HepG2 (cell line): ENCODE data around the gene FBXO9. TPM values are rescaled to one million over a fixed set of nuclear protein-coding genes. Genes with fewer than 3 reads are reported as not detected.

Experiments used
- ATAC-seq: fragments of 200-7000 bp; cut with Tn5 transposase; 3 replicates; pipeline ENCODE4 v1.9.1; 2020; ENCODE audit warnings: mild to moderate bottlenecking, moderate library complexity
- BruUV-seq: library from RNA; stranded (reverse); fragments of 400-500 nt; replicated peaks from 2 replicates; lab custom pipeline; 2021; lab: Mats Ljungman, UMichigan
- CTCF ChIA-PET: fragments of 300-600 bp; formaldehyde crosslinking; extraction: SDS; loops from one replicate; lab custom pipeline; 2021; ENCODE audit warnings: low total read pairs, inconsistent platforms, low intra/inter-chr PET ratio; lab: Yijun Ruan, JAX
- POLR2A ChIA-PET: fragments of 350-600 bp; sonication (Branson Sonifier 250); formaldehyde crosslinking; loops from one replicate; lab custom pipeline; 2020; ENCODE audit warnings: antibody characterized with exemption, inconsistent platforms; lab: Yijun Ruan, JAX
- DNase-seq: peaks from one replicate; pipeline ENCODE4 v3.0.0-alpha.2; 2015; ENCODE audit warnings: low spot score
- FAIRE-seq: peaks from 3 replicates; lab custom pipeline; 2011; peaks lifted over from hg19 to GRCh38; lab: Jason Lieb, UNC
- H2AFZ ChIP-seq: one replicate; pipeline ENCODE4 v1.6.1; 2011; ENCODE audit warnings: low read length, inconsistent platforms
- H3K27ac ChIP-seq: fragments of 300-600 bp; 3 replicates; pipeline ENCODE4 v1.8.0; 2011; ENCODE audit warnings: mixed run types, mild to moderate bottlenecking, mixed read lengths, low read length, inconsistent platforms; ENCODE audit not compliant: insufficient read depth; ENCODE audit errors: extremely low read length
- H3K27me3 ChIP-seq, 2 experiments: fragments of 200-600 bp in 1 of 2; 2 replicates in 1 of 2; 3 replicates in 1 of 2; pipeline versions ENCODE4 v1.6.0 to v1.8.0; 2011; ENCODE audit warnings: low read length in 2 of 2, mild to moderate bottlenecking in 2 of 2, moderate library complexity in 2 of 2, inconsistent platforms in 1 of 2; ENCODE audit not compliant: insufficient read depth in 2 of 2, control insufficient read depth in 1 of 2
- H3K36me3 ChIP-seq, 2 experiments: fragments of 200-600 bp in 1 of 2; replicated peaks in 1 of 2; 2 replicates in 1 of 2; 3 replicates in 1 of 2; pipeline versions ENCODE4 v1.5.1 to v1.8.0; 2011; ENCODE audit warnings: low read length in 2 of 2, inconsistent platforms in 1 of 2; ENCODE audit not compliant: insufficient read depth in 2 of 2, control insufficient read depth in 1 of 2
- H3K4me1 ChIP-seq: 2 replicates; pipeline ENCODE4 v1.5.1; 2012; ENCODE audit warnings: low read length, inconsistent platforms; ENCODE audit not compliant: insufficient read depth
- H3K4me2 ChIP-seq: 2 replicates; pipeline ENCODE4 v1.6.0; 2011; ENCODE audit warnings: low read depth, low read length, inconsistent platforms
- H3K4me3 ChIP-seq, 3 experiments: fragments of 200-600 bp in 1 of 3; sonication (generic), shearing (Covaris generic) in 1 of 3; replicated peaks in 1 of 3; 2 replicates each; pipeline ENCODE4 v1.5.1; 2011 to 2016; ENCODE audit warnings: low read length in 3 of 3, inconsistent platforms in 2 of 3, low read depth in 2 of 3, mild to moderate bottlenecking in 2 of 3, control low read depth in 1 of 3, mixed read lengths in 1 of 3; ENCODE audit not compliant: insufficient read depth in 1 of 3
- H3K79me2 ChIP-seq: one replicate; pipeline ENCODE4 v1.6.1; 2011; ENCODE audit warnings: low read length, inconsistent platforms; ENCODE audit not compliant: insufficient read depth
- H3K9ac ChIP-seq: 2 replicates; pipeline ENCODE4 v1.6.0; 2011; ENCODE audit warnings: mild to moderate bottlenecking, low read depth, low read length, inconsistent platforms; ENCODE audit not compliant: insufficient read depth
- H3K9me3 ChIP-seq: 2 replicates; pipeline ENCODE4 v1.5.1; 2012; ENCODE audit warnings: mild to moderate bottlenecking, low read length
- H4K20me1 ChIP-seq: 2 replicates; pipeline ENCODE4 v1.6.0; 2011; ENCODE audit warnings: inconsistent platforms, mild to moderate bottlenecking, low read length, moderate library complexity; ENCODE audit not compliant: insufficient read depth
- KLF9 ChIP-seq: IDR thresholded peaks from 2 replicates; pipeline ENCODE4 v1.6.1; 2016; ENCODE audit warnings: low read depth
- SKI ChIP-seq: fragments of 450-650 bp; IDR thresholded peaks from one replicate; pipeline ENCODE4 v1.6.1; 2018; ENCODE audit warnings: mild to moderate bottlenecking; ENCODE audit not compliant: partially characterized antibody
- SOX6 ChIP-seq, 2 experiments: fragments of 450-650 bp in 1 of 2; sonication (generic) in 1 of 2; formaldehyde crosslinking in 1 of 2; IDR thresholded peaks; 2 replicates each; pipeline versions ENCODE4 v1.4.0 to v1.6.1; 2017 to 2020; ENCODE audit warnings: antibody characterized with exemption in 1 of 2, mild to moderate bottlenecking in 1 of 2, missing genetic modification reagents in 1 of 2
- SP140L ChIP-seq: sonication (generic); formaldehyde crosslinking; IDR thresholded peaks from 2 replicates; pipeline ENCODE4 v1.4.0; 2020; ENCODE audit warnings: missing genetic modification reagents, borderline replicate concordance
- ZNF33A ChIP-seq: sonication (generic); formaldehyde crosslinking; IDR thresholded peaks from 2 replicates; pipeline ENCODE4 v1.5.1; 2020; ENCODE audit warnings: missing genetic modification reagents, mild to moderate bottlenecking, moderate library complexity, borderline replicate concordance
- ZNF672 ChIP-seq: sonication (generic); formaldehyde crosslinking; IDR thresholded peaks from 2 replicates; pipeline ENCODE4 v1.8.1; 2022; ENCODE audit warnings: missing genetic modification reagents
- ZNF724P ChIP-seq: sonication (generic); formaldehyde crosslinking; IDR thresholded peaks from 2 replicates; pipeline ENCODE4 v1.8.0; 2022; ENCODE audit warnings: missing genetic modification reagents, borderline replicate concordance
- ZNF878 ChIP-seq: sonication (generic); formaldehyde crosslinking; IDR thresholded peaks from 2 replicates; pipeline ENCODE4 v1.8.1; 2023; ENCODE audit warnings: mild to moderate bottlenecking, missing genetic modification reagents, moderate library complexity
- WGBS: methylation state at CpG from one replicate; pipeline ENCODE4 v1.1.6; 2017; ENCODE audit warnings: low lambda C conversion rate; 5-methylcytosine and 5-hydroxymethylcytosine counted together
- in situ Hi-C: cut with HindIII; loops from 2 replicates; pipeline ENCODE4 v1.10.0; 2017; ENCODE audit warnings: low pct_unique_long_range_greater_than_20kb; ENCODE audit not compliant: extremely low pct_ligation_motif_present
- intact Hi-C: fragments of 100-400 bp; cut with micrococcal nuclease; formaldehyde crosslinking; loops from one replicate; pipeline ENCODE4 v1.10.0; 2022; ENCODE audit not compliant: unreplicated experiment
- polyA plus RNA-seq, 8 experiments: library from polyadenylated mRNA; depleted of rRNA in 3 of 8; stranded (reverse) in 7 of 8; unstranded in 1 of 8; fragments of >200 nt; fragmentation: Illumina TruSeq in 4 of 8; extraction: Trizol in 4 of 8; gene quantifications; 2 replicates each; pipeline versions ENCODE4 v1.2.1 to v1.2.3, GENCODE V29; 2011 to 2016; ENCODE audit warnings: low read depth in 4 of 8, missing spikeins in 1 of 8, mixed read lengths in 1 of 8; ENCODE audit not compliant: insufficient read depth in 1 of 8
- total RNA-seq, 5 experiments: library from RNA; depleted of rRNA; stranded (reverse); fragments of >200 nt; fragmentation: Illumina TruSeq; extraction: Trizol; gene quantifications; 2 replicates each; pipeline ENCODE4 v1.2.3, GENCODE V29; 2016; ENCODE audit warnings: low read depth in 1 of 5
- TF ChIP-seq, protein P1 (sequence below): sonication (generic); formaldehyde crosslinking; IDR thresholded peaks from 2 replicates; pipeline ENCODE4 v1.4.0; 2020; ENCODE audit warnings: missing genetic modification reagents
- TF ChIP-seq, protein P2 (sequence below): sonication (generic); formaldehyde crosslinking; IDR thresholded peaks from 2 replicates; pipeline ENCODE4 v1.4.0; 2020; ENCODE audit warnings: missing genetic modification reagents

Gene FBXO9
- total and polyA plus RNA-seq, 2 of the 13 experiments (the other 11 are each of a cell fraction or from before 2014, with no cell fraction given) = 64.3 to 98.4 TPM

DNA sequence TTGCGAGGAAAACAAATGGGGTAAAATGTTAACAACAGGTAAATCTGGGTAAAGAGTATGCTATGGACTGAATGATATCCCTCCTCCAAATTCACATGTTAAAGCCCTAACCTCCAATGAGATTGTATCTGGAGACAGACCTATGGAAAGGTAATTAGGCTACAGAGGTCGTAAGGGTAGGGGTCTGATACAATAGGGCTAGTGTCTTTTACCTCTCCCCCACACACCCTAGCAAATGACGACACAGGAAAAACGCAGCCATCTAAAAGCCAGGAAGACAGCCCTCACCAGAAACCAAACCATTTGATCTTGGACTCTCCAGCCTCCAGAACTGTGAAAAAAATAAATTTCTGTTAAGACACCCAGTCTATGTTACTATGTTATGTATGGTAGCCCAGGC, 20.6 kb upstream of the FBXO9 start (continued):
- TF ChIP-seq ZNF33A (CRISPR knock-in tag) = no peak
- no peak for TF ChIP-seq ZNF724P (CRISPR knock-in tag)

DNA sequence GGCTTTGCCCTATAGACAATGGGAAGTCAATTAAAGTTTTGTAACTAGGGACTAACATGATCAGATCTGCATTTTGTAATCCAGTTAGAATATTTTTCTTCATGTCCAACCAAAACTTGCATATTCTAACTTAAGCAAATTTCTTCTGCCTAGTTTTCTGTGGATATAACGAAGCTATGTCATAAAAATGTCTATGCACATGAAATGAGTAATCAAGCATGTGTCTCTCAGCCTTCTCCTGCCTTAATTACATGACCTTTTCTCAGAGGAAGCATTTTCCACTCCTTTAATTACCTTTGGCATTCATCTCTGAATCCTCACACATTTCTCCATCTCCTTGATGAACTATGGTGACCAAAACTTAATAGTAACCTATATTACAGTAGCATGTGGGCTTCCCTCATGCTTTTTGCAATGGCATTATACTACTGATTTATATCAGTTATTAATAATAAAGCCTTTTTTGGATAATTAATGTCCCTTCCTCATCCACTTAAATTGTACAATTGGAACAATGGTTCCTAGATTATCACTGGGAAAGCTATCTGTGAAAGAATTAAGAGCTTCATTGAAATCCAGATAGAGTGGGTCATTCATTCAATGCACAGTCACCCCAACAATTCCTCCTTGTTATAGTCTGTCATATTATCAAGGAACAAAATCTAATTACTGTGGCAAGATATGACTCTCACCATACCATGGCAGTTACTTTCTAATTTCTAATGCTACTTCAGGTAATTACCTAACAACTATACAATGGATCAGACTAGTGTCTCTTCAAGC, 19.1 kb upstream of the FBXO9 start:
- no peak for FAIRE-seq

More for the DNA sequence above, 19.1 kb upstream of the FBXO9 start:
- H3K36me3 ChIP-seq = peaks cover 4 to 6% of the 10 kb centered on the region in 2 experiments
- TF ChIP-seq, protein P1, sequence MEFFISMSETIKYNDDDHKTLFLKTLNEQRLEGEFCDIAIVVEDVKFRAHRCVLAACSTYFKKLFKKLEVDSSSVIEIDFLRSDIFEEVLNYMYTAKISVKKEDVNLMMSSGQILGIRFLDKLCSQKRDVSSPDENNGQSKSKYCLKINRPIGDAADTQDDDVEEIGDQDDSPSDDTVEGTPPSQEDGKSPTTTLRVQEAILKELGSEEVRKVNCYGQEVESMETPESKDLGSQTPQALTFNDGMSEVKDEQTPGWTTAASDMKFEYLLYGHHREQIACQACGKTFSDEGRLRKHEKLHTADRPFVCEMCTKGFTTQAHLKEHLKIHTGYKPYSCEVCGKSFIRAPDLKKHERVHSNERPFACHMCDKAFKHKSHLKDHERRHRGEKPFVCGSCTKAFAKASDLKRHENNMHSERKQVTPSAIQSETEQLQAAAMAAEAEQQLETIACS (CRISPR knock-in tag) = no peak
- no peak for TF ChIP-seq SKI
- TF ChIP-seq ZNF672 (CRISPR knock-in tag) = no peak
- TF ChIP-seq SOX6 (IDR thresholded peaks at IDR 0.05) = no peak
- TF ChIP-seq SOX6 (CRISPR knock-in tag; IDR thresholded peaks at IDR 0.05) = no peak
- TF ChIP-seq ZNF878 (CRISPR knock-in tag) = no peak
- TF ChIP-seq SP140L (CRISPR knock-in tag) = no peak
- no peak for TF ChIP-seq KLF9 (CRISPR knock-in tag)
- TF ChIP-seq, protein P2, sequence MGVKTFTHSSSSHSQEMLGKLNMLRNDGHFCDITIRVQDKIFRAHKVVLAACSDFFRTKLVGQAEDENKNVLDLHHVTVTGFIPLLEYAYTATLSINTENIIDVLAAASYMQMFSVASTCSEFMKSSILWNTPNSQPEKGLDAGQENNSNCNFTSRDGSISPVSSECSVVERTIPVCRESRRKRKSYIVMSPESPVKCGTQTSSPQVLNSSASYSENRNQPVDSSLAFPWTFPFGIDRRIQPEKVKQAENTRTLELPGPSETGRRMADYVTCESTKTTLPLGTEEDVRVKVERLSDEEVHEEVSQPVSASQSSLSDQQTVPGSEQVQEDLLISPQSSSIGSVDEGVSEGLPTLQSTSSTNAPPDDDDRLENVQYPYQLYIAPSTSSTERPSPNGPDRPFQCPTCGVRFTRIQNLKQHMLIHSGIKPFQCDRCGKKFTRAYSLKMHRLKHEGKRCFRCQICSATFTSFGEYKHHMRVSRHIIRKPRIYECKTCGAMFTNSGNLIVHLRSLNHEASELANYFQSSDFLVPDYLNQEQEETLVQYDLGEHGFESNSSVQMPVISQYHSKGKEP (CRISPR knock-in tag) = no peak
- peaks cover 20% of the 10 kb centered on the region for H3K4me1 ChIP-seq
- no peak overlapping the region for H3K27ac ChIP-seq
- H3K27me3 ChIP-seq = no peaks in the 10 kb centered on the region
- H3K4me3 ChIP-seq = no peak overlapping the region
- H3K79me2 ChIP-seq = no peaks in the 10 kb centered on the region
- no peaks in the 10 kb centered on the region for H3K9me3 ChIP-seq
- no peaks in the 10 kb centered on the region for H4K20me1 ChIP-seq
- POLR2A ChIA-PET = no interaction called here
- in situ Hi-C loops = no loop called here
- H2AFZ ChIP-seq = no peak overlapping the region
- ATAC-seq = no peak
- H3K4me2 ChIP-seq = no peak overlapping the region
- H3K9ac ChIP-seq = no peak overlapping the region
- BruUV-seq = no TSS peak
- CTCF ChIA-PET = no interaction called here
- DNase-seq = no peak
- WGBS = 93% methylated on average over 1 of the region's 1 CpG
- intact Hi-C loops = no loop called here
